Rectal smooth muscle tissue (tissue), 1 donor: ENCODE data around the gene SCAPER.
"Not testable (repeated sequence)": the region's sequence is repeated elsewhere in the genome, so short reads cannot be mapped to it uniquely, and the experiment has no call there.

ENCODE experiments used
- H3K27ac ChIP-seq: one replicate; pipeline ENCODE4 v1.7.0; 2013; ENCODE audit warnings: low read depth, low read length, inconsistent platforms
- H3K27me3 ChIP-seq: one replicate; pipeline ENCODE4 v1.7.0; 2013; ENCODE audit warnings: low read length; ENCODE audit not compliant: control insufficient read depth, insufficient read depth
- H3K36me3 ChIP-seq: one replicate; pipeline ENCODE4 v1.7.0; 2013; ENCODE audit warnings: low read length; ENCODE audit not compliant: control insufficient read depth, insufficient read depth
- H3K4me1 ChIP-seq: one replicate; pipeline ENCODE4 v1.7.0; 2013; ENCODE audit warnings: low read length; ENCODE audit not compliant: control insufficient read depth, insufficient read depth
- H3K4me3 ChIP-seq: one replicate; pipeline ENCODE4 v1.7.0; 2013; ENCODE audit warnings: low read length
- H3K9ac ChIP-seq: one replicate; pipeline ENCODE4 v1.7.0; 2013; ENCODE audit warnings: low read length

SCAPER gene

DNA sequence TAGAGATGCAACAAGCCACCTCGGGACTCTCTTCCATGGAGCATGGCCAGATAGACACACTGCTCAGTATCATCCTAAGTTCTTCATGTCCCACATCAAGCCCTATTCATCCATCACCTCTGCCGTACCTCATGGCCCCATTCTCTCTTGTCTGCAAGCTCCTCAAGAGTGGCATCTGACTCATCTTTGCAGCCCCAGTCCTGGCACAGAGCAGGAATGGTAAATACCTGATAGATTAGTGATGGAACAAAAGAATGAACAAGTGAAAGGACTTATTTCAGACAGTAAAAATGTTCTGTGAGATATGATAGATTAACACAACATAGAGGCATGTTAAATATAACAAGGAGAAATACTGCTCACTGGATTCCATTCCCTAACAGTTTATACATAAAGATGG is 392.2 kb downstream of the SCAPER start:
- H3K27me3 ChIP-seq = no peaks in the 10 kb centered on the region
- H3K4me1 ChIP-seq = no peaks in the 10 kb centered on the region
- H3K36me3 ChIP-seq = no peaks in the 10 kb centered on the region
- no peak overlapping the region for H3K27ac ChIP-seq
- H3K9ac ChIP-seq = no peak overlapping the region
- no peak overlapping the region for H3K4me3 ChIP-seq

DNA sequence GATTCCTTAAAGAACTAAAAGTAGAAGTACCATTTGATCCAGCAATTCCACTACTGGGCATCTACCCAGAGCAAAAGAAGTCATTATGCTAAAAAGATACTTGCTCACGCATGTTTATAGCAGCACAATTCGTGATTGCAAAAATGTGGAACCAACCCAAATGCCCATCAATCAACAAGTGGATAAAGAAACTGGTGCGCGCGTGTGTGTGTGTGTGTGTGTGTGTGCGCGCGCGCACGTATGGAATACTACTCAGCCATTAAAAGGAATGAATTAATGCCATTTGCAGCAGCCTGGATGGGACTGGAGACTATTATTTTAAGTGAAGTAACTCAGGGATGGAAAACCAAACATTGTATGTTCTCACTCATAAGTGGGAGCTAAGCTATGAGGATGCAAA is 394.5 kb downstream of the SCAPER start:
- H3K9ac ChIP-seq, H3K36me3 ChIP-seq, H3K27ac ChIP-seq, H3K4me1 ChIP-seq, H3K27me3 ChIP-seq, H3K4me3 ChIP-seq: not testable (repeated sequence)

DNA sequence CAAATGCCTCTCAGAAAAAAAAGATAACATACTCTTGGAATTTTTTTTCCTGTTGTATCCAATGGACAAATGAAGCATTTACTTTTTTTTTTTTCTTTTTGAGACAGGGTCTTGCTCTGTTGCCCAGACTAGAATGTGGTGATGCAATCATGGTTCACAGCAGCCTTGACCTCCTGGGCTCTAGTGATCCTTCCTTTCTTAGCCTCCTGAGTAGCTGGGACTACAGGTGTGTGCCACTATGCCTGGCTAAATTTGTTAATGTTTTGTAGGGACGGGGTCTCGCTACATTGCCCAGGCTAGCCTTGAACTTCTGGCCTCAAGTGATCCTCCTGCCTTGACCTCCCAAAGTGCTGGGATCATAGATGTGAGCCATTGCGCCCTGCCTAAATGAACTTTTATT is 401.3 kb downstream of the SCAPER start:
- H3K9ac ChIP-seq = no peak overlapping the region
- no peak overlapping the region for H3K4me3 ChIP-seq

GRCh38 chr15:76503121-76503520 is 402.0 kb downstream of the SCAPER start:
- Histone ChIP-seq H3K27ac (no peak overlapping the region), H3K4me3 (no peak overlapping the region), H3K36me3 (no peaks in the 10 kb centered on the region), H3K9ac (no peak overlapping the region), H3K4me1 (no peaks in the 10 kb centered on the region), H3K27me3 (no peaks in the 10 kb centered on the region)

More for the DNA sequence above, 401.3 kb downstream of the SCAPER start:
- Histone ChIP-seq H3K36me3 (no peaks in the 10 kb centered on the region), H3K27ac (no peak overlapping the region), H3K4me1 (no peaks in the 10 kb centered on the region), H3K27me3 (no peaks in the 10 kb centered on the region)

- Histone ChIP-seq H3K27ac (no peak overlapping the region), H3K4me1 (no peaks in the 10 kb centered on the region), H3K9ac (no peak overlapping the region), H3K27me3 (no peaks in the 10 kb centered on the region), H3K4me3 (no peak overlapping the region), H3K36me3 (no peaks in the 10 kb centered on the region)
These were observed 402.5 kb downstream of the SCAPER start for GRCh38 chr15:76502678-76503077.

DNA sequence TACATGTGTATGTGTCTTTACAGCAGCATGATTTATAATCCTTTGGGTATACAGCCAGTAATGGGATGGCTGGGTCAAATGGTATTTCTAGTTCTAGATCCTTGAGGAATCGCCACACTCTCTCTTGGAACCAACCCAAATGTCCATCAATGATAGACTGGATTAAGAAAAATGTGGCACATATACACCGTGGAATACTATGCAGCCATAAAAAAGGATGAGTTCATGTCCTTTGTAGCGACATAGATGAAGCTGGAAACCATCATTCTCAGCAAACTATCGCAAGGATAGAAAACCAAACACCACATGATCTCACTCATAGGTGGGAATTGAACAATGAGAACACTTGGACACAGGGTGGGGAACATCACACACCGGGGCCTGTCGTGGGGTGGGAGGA is 403.0 kb downstream of the SCAPER start:
- H3K27ac ChIP-seq, H3K36me3 ChIP-seq, H3K4me3 ChIP-seq, H3K9ac ChIP-seq, H3K4me1 ChIP-seq, H3K27me3 ChIP-seq: not testable (repeated sequence)

DNA sequence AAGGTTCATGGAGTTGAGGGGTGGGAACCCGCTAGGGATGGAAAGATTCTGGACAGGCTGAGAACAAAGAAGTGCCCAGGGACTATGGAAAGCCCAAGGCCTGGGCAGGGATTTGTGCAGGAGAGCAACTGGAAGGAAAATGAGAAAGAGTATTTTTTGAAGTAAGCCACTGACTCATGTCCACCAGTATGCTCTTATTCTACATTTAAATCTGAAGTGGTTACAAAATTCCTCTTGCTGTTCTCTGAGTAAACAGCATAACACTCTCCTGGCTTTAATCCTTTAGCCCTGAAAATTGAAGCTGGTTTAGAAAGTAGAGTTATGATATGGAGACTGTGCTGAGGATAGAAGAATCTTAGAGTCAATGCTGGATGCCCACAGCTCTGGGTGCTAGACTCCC is 403.4 kb downstream of the SCAPER start:
- H3K9ac ChIP-seq = no peak overlapping the region
- H3K36me3 ChIP-seq = no peaks in the 10 kb centered on the region
- no peak overlapping the region for H3K4me3 ChIP-seq
- no peak overlapping the region for H3K27ac ChIP-seq
- H3K27me3 ChIP-seq = no peaks in the 10 kb centered on the region
- H3K4me1 ChIP-seq = no peaks in the 10 kb centered on the region

- Histone ChIP-seq H3K36me3 (no peaks in the 10 kb centered on the region), H3K27me3 (no peaks in the 10 kb centered on the region), H3K9ac (no peak overlapping the region), H3K4me1 (no peaks in the 10 kb centered on the region), H3K27ac (no peak overlapping the region), H3K4me3 (no peak overlapping the region)
These were observed 404.1 kb downstream of the SCAPER start for GRCh38 chr15:76501011-76501410.

DNA sequence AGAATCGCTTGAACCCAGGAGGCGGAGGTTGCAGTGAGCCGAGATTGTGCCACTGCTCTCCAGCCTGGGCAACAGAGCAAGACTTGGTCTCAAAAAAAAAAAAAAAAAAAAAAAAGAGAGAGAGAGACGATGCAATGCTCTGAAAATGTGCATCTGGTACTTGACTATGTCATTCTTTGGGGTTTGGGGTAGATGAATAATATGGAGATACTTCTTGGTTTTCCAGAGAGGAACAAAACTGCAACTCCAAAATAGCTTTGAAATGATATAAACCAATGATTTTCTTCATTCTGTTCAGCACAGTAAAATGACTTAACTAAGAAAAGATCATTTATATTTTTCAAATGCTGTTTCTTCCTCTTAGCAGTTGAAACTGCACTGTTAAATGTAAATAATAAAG is 409.7 kb downstream of the SCAPER start:
- Histone ChIP-seq H3K36me3 (no peaks in the 10 kb centered on the region), H3K4me3 (no peak overlapping the region), H3K9ac (no peak overlapping the region), H3K4me1 (no peaks in the 10 kb centered on the region), H3K27ac (no peak overlapping the region), H3K27me3 (no peaks in the 10 kb centered on the region)

DNA sequence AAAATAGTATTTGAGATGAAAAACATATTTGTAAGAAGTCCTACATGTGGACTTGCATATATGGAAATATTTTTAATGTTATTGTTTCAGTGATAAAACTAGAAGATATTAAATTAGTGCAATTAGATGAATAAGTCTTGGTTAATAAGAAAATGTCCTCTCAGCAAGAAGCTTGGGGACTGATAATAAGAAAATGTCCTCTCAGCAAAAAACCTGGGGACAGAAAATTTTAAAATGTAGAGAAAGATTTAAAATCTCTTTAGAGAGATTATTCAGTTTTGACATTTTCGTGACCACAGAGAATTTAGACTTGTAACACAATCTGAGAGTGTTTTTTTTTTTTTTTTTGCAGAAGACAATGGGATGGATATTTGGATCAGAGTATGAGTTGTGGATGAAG is 412.6 kb downstream of the SCAPER start:
- Histone ChIP-seq H3K4me1 (no peaks in the 10 kb centered on the region), H3K9ac (no peak overlapping the region), H3K4me3 (no peak overlapping the region), H3K27me3 (no peaks in the 10 kb centered on the region), H3K36me3 (no peaks in the 10 kb centered on the region), H3K27ac (no peak overlapping the region)

DNA sequence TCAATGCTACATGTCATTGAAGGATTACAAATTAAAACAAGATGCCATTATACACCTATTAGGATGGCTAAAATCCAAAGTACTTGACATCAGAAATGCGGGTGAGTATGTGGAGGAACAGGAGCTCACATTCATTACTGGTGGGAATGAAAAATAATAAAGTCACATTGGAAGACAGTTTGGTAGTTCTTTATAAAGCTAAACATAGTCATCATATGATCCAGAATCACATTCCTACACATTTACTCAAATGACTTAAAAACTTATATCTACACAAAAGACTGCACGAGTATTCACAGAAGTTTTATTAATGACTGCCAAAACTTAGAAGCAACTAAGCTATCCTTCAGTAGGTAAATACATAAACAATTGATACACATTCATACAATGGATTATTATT is 421.4 kb downstream of the SCAPER start:
- Histone ChIP-seq H3K27me3 (no peaks in the 10 kb centered on the region), H3K9ac (no peak overlapping the region), H3K36me3 (no peaks in the 10 kb centered on the region), H3K4me1 (no peaks in the 10 kb centered on the region), H3K27ac (no peak overlapping the region), H3K4me3 (no peak overlapping the region)

- Histone ChIP-seq H3K27me3 (no peaks in the 10 kb centered on the region), H3K27ac (no peak overlapping the region), H3K4me3 (no peak overlapping the region), H3K9ac (no peak overlapping the region), H3K4me1 (no peaks in the 10 kb centered on the region), H3K36me3 (no peaks in the 10 kb centered on the region)
These were observed 422.1 kb downstream of the SCAPER start for GRCh38 chr15:76483018-76483417.

DNA sequence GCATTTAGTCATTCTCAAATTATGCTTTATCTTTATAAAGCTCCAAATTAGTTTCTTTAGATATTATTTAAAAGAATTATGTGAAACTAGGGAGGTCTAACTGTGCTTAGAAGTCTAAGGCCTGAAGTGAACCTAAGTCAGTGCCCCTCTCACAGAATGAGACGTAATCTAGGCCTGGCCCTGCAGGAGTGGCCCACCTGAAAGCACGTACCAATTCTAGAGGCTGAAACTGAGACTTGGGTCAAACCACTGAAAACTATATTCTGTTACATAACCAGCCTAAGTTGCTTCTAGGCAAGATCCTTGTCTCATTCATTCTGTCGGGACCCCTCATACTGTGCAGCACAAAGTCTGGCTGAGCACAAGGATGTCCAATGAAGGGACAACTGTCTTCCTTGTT is 424.9 kb downstream of the SCAPER start:
- H3K36me3 ChIP-seq = no peaks in the 10 kb centered on the region
- no peaks in the 10 kb centered on the region for H3K4me1 ChIP-seq

DNA sequence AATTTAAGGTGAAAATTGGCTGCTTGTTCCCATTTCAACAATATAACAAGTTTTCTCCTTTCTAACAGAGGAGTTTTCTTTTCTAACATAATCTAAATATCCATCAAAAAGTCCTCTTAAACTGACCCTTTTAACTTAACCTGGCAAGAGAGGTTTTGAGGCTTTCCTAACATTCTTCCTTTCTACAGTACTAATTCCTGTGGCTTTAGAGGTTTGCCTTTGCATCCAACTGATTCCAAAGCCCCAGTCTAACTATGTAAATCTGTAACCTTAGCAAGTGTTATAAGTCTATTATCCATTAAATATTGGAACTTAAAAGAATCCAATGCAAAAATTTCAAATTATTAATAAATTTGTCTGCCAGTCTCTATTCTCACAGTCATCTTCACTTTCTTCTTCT is 434.4 kb downstream of the SCAPER start:
- Histone ChIP-seq H3K4me3 (no peak overlapping the region), H3K36me3 (no peaks in the 10 kb centered on the region), H3K27me3 (no peaks in the 10 kb centered on the region), H3K27ac (no peak overlapping the region), H3K9ac (no peak overlapping the region), H3K4me1 (no peaks in the 10 kb centered on the region)

More for the DNA sequence above, 424.9 kb downstream of the SCAPER start:
- H3K4me3 ChIP-seq = no peak overlapping the region
- H3K9ac ChIP-seq = no peak overlapping the region
- H3K27me3 ChIP-seq = no peaks in the 10 kb centered on the region
- H3K27ac ChIP-seq = no peak overlapping the region
